Mammary epithelial cell (primary cell): ENCODE data around the gene SF3B3.

Experiments used
- EZH2 ChIP-seq: IDR thresholded peaks from 2 replicates; pipeline ENCODE4 v1.6.1; 2012; ENCODE audit warnings: low read length, inconsistent platforms, borderline replicate concordance
- TF ChIP-seq, protein P1 (sequence below), 2 donors: IDR thresholded peaks in 1 of 2; conservative IDR thresholded peaks in 1 of 2; 2 replicates each; pipeline ENCODE4 v1.5.1; 2011 to 2012; ENCODE audit warnings: inconsistent platforms in 2 of 2, low read length in 2 of 2, mild to moderate bottlenecking in 2 of 2, control low read depth in 1 of 2, low read depth in 1 of 2; ENCODE audit not compliant: insufficient read depth in 1 of 2; ENCODE audit errors: extremely low read depth in 1 of 2

DNA sequence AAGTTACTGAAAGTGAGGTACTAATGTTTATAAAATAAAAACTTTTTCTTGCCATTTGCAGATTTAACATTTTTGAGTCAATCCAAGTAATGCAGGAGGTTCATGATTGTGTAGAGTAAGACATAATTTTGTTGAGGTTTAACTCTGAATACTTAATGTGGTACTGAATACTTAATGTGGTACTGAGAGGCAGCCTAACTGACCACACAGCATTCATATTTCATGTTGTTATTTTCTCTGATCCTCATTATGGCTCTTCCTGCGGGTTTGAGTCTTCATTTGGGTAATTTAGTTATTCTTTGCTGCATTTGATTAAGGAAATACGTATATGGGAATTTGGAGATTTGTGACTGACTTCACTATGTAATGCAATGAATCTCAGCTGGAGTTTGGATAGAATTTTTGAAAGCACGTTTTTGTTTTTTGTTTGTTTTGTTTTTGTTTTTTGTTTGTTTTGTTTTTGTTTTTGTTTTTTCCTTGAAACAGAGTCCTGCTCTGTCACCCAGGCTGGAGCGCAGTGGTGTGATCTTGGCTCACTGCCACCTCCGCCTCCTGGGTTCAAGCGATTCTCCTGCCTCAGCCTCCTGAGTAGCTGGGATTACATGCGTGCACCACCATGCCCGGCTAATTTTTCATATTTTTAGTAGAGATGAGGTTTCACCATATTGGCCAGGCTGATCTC, 3.8 kb downstream of the SF3B3 start:
- TF ChIP-seq, protein P1, sequence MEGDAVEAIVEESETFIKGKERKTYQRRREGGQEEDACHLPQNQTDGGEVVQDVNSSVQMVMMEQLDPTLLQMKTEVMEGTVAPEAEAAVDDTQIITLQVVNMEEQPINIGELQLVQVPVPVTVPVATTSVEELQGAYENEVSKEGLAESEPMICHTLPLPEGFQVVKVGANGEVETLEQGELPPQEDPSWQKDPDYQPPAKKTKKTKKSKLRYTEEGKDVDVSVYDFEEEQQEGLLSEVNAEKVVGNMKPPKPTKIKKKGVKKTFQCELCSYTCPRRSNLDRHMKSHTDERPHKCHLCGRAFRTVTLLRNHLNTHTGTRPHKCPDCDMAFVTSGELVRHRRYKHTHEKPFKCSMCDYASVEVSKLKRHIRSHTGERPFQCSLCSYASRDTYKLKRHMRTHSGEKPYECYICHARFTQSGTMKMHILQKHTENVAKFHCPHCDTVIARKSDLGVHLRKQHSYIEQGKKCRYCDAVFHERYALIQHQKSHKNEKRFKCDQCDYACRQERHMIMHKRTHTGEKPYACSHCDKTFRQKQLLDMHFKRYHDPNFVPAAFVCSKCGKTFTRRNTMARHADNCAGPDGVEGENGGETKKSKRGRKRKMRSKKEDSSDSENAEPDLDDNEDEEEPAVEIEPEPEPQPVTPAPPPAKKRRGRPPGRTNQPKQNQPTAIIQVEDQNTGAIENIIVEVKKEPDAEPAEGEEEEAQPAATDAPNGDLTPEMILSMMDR (conservative IDR thresholded peaks at IDR 0.05 in 1 of 2, IDR thresholded peaks at IDR 0.05 in 1 of 2; ENCODE audit: extremely low read depth in 1 of 2, insufficient read depth in 1 of 2, low read depth in 1 of 2, low read length in 2 of 2), result no peak
- no peak for TF ChIP-seq EZH2
